ENCODE data around the gene GFOD1.
A peak's percentile ranks its signal among the peaks of the same experiment; 100 is the strongest.

Gene GFOD1

GRCh38 chr6:13355999-13356785 is 131.2 kb downstream of the GFOD1 start:
- in situ Hi-C loops (cut with HindIII; ENCODE audit: low pct_unique_long_range_greater_than_20kb, low sequenced_read_pairs): no loop called here
- no peak for TF ChIP-seq JUND (IDR thresholded peaks at IDR 0.05; ENCODE audit: low read depth)
- DNase-seq (ENCODE audit: low read depth in 1 of 2, low spot score in 1 of 2): no peak

DNA sequence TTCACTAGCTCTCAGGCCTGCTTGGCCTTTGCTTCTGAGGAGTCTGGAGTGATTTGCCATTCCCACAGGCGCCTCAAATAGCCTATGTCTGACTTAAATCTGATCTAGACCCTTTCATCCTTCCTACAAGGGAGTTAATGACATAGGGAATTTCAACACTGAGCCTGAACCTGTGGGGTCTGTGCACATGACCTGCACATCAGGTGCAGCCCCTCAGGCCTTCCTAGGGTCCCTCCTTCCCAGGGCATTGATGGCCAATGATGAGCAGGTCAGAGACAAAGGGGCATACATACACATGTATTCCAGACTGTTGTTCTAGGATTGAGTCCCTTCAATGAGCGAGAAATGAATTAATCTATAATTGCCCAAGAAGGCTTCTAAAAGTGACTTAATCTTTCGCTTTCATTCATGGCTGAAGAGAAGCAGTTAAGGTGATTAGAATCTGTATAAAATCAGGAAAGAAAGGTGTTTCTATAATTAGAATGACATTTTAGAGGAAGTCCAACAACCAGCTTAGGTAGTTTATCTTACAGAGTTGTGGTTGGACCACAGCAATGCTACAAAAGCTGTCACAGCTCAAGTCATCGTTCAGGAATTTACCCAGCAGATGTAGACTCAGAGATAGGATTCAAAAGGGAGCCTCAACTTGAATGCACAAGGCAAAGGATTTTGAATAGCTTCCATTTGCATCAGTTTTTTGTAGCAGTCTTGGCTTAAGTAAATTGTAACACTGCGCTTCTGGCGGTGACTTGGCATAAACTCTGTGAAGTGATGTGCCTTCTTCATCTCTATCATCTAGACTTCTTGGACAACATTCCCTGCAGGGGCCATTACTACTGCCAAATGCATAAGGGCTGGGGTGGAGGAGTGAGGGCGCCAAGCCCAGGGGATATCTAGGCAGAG is 132.1 kb downstream of the GFOD1 start:
- DNase-seq (ENCODE audit: low read depth in 1 of 2, low spot score in 1 of 2): peak in 1 of 2 experiments; percentile 94
- in situ Hi-C loops (cut with HindIII; ENCODE audit: low pct_unique_long_range_greater_than_20kb, low sequenced_read_pairs): no loop called here
- TF ChIP-seq JUND (IDR thresholded peaks at IDR 0.05; ENCODE audit: low read depth): peak; percentile 90; the same call in 1 of the 2 replicates

DNA sequence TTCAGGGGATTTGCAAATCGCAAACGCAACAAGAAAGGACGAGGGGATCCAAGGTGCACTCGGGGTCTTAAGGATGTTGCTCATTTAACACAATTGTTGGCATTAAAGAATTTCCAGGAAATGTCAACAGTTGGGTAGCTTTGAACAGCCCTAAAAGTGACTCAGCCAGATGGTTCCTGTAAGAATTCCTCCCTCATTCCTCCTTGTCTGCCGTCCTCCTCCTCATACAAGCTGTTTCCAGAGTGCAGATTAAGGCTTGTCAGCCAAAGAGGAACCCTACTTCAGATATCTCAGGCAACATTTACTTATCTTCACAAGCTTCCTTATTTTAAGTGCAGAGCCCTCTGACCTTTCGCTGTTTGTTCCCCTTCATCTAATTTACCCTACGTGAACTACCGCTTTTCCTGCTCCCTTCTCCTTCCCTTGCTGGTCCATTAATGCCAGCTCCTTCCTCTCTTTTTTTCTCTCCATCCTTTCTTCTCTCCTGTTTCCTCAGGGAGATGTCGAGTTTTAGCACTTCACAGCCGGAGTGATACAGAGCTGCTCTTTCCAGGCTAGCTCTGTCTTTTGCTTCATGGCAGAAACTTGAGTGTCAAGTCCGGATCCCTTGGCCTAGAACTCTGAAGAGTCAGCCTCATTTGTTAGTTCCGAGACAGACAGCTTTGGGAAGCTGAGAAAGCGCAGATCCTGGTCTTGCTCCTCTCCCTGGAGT is 132.9 kb downstream of the GFOD1 start:
- in situ Hi-C loops (cut with HindIII; ENCODE audit: low pct_unique_long_range_greater_than_20kb, low sequenced_read_pairs): no loop called here
- no peak for TF ChIP-seq JUND (IDR thresholded peaks at IDR 0.05; ENCODE audit: low read depth)
- no peak for DNase-seq (ENCODE audit: low read depth in 1 of 2, low spot score in 1 of 2)

DNA sequence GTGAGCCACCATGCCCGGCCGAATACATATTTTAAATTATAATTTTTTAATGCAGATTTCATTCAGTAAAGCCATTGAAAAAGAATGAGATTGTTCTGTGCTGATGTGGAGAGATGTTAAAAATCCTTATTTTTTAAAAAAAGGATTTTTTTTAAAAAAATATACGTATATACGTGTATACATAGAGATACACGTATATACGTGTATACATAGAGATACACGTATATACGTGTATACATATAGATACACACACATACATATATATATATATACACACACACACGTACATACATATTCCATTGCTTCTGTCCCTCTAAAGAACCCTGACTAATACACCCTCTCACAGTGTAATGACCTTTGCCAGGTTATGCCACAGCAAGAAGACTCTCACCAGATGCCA is 135.2 kb downstream of the GFOD1 start:
- no peak for TF ChIP-seq JUND (IDR thresholded peaks at IDR 0.05; ENCODE audit: low read depth)
- in situ Hi-C loops (cut with HindIII; ENCODE audit: low pct_unique_long_range_greater_than_20kb, low sequenced_read_pairs): no loop called here
- no peak for DNase-seq (ENCODE audit: low read depth in 1 of 2, low spot score in 1 of 2)

GRCh38 chr6:13351271-13351670 is 136.1 kb downstream of the GFOD1 start:
- TF ChIP-seq JUND (IDR thresholded peaks at IDR 0.05; ENCODE audit: low read depth): no peak
- in situ Hi-C loops (cut with HindIII; ENCODE audit: low pct_unique_long_range_greater_than_20kb, low sequenced_read_pairs): no loop called here
- no peak for DNase-seq (ENCODE audit: low read depth in 1 of 2, low spot score in 1 of 2)

DNA sequence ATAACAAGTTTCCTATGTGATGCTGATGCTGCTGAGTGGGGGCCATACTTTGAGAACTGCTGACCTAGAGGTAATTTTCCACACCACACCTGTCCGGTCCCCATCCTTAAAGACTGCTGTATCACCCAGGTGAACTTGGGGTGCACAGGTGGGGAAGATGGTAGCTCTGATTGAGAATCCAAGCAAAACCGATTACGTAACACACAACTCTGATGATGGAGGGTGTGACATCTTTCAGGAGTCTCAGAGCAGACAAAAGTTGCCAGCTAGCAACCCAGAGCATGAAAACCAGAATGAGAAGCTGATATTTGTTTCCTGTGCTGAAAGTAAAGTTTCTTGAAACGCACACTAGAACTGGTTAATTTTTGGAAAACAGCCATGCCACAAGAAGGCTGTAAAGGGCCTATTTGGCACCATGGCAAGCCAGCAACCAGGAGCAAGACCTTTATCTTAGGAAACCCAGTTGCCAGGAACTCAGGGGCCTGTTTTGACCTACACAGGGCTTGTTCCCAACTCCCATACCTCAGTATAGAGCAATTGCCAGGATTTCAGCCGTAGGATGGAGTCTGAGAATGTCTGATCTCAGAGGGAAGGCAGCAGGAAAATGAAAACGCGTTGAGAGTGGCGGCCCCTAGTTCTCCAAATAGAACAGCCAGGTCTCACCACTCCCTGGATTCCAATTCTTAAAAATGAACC is 137.4 kb downstream of the GFOD1 start:
- DNase-seq (ENCODE audit: low read depth in 1 of 2, low spot score in 1 of 2): no peak
- no peak for TF ChIP-seq JUND (IDR thresholded peaks at IDR 0.05; ENCODE audit: low read depth)
- in situ Hi-C loops (cut with HindIII; ENCODE audit: low pct_unique_long_range_greater_than_20kb, low sequenced_read_pairs): no loop called here

GRCh38 chr6:13348334-13349113 is 138.9 kb downstream of the GFOD1 start:
- no peak for DNase-seq (ENCODE audit: low read depth in 1 of 2, low spot score in 1 of 2)
- TF ChIP-seq JUND (IDR thresholded peaks at IDR 0.05; ENCODE audit: low read depth): no peak
- in situ Hi-C loops (cut with HindIII; ENCODE audit: low pct_unique_long_range_greater_than_20kb, low sequenced_read_pairs): no loop called here

GRCh38 chr6:13346245-13346644 is 141.2 kb downstream of the GFOD1 start:
- no peak for TF ChIP-seq JUND (IDR thresholded peaks at IDR 0.05; ENCODE audit: low read depth)
- DNase-seq (ENCODE audit: low read depth in 1 of 2, low spot score in 1 of 2): no peak
- in situ Hi-C loops (cut with HindIII; ENCODE audit: low pct_unique_long_range_greater_than_20kb, low sequenced_read_pairs): no loop called here

DNA sequence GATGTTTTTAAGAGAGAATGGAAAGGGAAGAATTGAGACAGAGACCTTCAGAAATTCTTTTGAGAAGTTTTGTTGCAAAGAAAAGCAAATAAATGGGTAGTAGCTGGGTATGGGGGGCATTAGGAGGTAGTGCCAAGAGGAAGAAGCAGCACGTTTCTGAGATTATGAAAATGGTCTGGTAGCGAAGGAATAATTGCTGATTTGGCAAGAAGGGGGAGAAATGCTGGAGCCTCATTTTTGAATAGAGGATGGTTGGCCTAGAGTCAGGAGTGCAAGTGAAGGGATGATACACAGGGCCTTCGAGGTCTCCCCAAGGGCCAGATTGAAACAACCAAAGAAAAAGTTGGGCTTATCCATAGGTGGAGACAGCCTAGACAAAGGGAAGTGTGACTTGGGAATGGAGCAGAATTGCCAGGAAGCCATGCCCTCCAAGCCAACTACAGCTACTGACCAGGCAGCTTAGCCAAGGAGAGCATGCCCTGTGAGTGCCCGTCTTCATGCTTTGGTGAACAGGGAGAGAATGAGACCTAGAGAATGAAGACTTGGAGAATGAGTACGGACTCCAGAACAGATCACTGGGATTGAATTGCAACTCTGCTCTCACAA is 144.9 kb downstream of the GFOD1 start:
- no peak for DNase-seq (ENCODE audit: low read depth in 1 of 2, low spot score in 1 of 2)
- TF ChIP-seq JUND (IDR thresholded peaks at IDR 0.05; ENCODE audit: low read depth): no peak
- in situ Hi-C loops (cut with HindIII; ENCODE audit: low pct_unique_long_range_greater_than_20kb, low sequenced_read_pairs): no loop called here

DNA sequence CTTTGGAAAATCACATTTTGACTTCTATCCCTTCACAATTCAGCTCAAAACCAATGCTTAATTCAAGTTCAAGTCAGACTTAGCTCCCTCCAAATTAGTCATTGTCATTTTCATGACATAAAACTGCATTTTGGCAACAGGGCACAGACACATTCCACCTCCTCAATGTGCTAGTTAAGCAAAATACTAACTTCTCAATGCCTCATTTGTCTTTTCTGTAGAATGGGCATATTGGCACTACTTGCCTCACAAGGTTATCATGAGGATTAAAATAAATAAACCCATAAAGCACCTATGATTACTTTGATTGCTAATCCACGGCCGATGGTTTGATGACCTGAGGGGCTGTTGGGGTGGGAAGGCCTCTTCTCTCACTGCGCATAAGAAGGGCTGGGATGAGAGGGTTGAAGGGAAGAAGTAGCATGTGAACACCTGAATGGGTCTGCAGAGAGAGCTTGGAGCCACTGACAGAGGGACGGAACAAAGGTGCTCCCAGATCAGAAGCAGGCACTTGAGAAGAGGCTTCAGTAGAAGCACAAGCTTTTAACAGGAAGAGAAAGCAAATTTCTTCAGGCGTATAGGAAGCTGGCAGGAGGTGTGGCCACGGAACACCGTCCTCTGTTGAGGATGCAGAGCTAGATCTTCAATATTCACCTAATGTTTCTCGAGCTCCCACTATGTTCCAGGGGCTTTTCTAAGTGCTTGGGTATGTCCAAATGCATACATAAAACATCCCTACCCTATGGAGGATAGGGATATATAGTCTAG is 147.4 kb downstream of the GFOD1 start:
- DNase-seq (ENCODE audit: low read depth in 1 of 2, low spot score in 1 of 2): no peak
- in situ Hi-C loops (cut with HindIII; ENCODE audit: low pct_unique_long_range_greater_than_20kb, low sequenced_read_pairs): no loop called here
- no peak for TF ChIP-seq JUND (IDR thresholded peaks at IDR 0.05; ENCODE audit: low read depth)
